Transverse colon (tissue), 4 donors: Measurements from ENCODE around the gene GLCE. TPM values are rescaled to one million over a fixed set of nuclear protein-coding genes. Genes with fewer than 3 reads are reported as not detected.

Experiments
- DNase-seq: peaks from one replicate; pipeline ENCODE4 v3.0.0-alpha.2; 2019
- H3K27ac ChIP-seq, 4 donors: fragments of 200-600 bp; sonication (generic); 2 replicates each; pipeline ENCODE4 v1.5.1; 2016 to 2018; ENCODE audit warnings: inconsistent platforms in 4 of 4
- H3K27me3 ChIP-seq: fragments of 200-600 bp; sonication (generic); 2 replicates; pipeline ENCODE4 v1.5.1; 2017; ENCODE audit warnings: inconsistent platforms
- H3K36me3 ChIP-seq, 4 donors: fragments of 200-600 bp; sonication (generic); 2 replicates each; pipeline ENCODE4 v1.5.1; 2017 to 2019; ENCODE audit warnings: inconsistent platforms in 4 of 4
- H3K4me1 ChIP-seq, 4 donors: fragments of 200-600 bp; sonication (generic); 2 replicates each; pipeline ENCODE4 v1.5.1; 2017 to 2020; ENCODE audit warnings: inconsistent platforms in 4 of 4
- H3K4me3 ChIP-seq, 4 donors: fragments of 200-600 bp; sonication (generic); 1 replicate in 1 of 4; 2 replicates in 3 of 4; pipeline versions ENCODE4 v1.5.1 to v1.6.1; 2017 to 2019; ENCODE audit warnings: inconsistent platforms in 4 of 4
- H3K9me3 ChIP-seq, 2 donors: fragments of 200-600 bp; sonication (generic); 2 replicates each; pipeline ENCODE4 v1.5.1; 2017 to 2019; ENCODE audit warnings: inconsistent platforms in 2 of 2
- EP300 ChIP-seq: sonication (generic); formaldehyde crosslinking; IDR thresholded peaks from one replicate; pipeline ENCODE4 v1.6.1; 2017; ENCODE audit warnings: antibody characterized with exemption, low read depth
- POLR2A ChIP-seq: fragments of 450-650 bp; IDR thresholded peaks from one replicate; pipeline ENCODE4 v1.6.1; 2016; ENCODE audit warnings: antibody characterized with exemption, mild to moderate bottlenecking, moderate library complexity
- POLR2AphosphoS5 ChIP-seq, 3 donors: sonication (generic); formaldehyde crosslinking; IDR thresholded peaks; one replicate each; pipeline ENCODE4 v1.6.1; 2016; ENCODE audit warnings: antibody characterized with exemption in 3 of 3
- WGBS, 2 donors: methylation state at CpG; one replicate each; pipeline ENCODE4 v1.1.5; 2018; ENCODE audit warnings: low coverage in 1 of 2; 5-methylcytosine and 5-hydroxymethylcytosine counted together
- in situ Hi-C, 4 donors: fragments of 200-750 bp; cut with MboI; loops; one replicate each; pipeline versions ENCODE4 v1.15.0 to v1.15.1; 2017; ENCODE audit warnings: low sequenced_read_pairs in 3 of 4, low pct_ligation_motif_present in 1 of 4, low pct_unique_long_range_greater_than_20kb in 1 of 4
- intact Hi-C: fragments of 100-400 bp; cut with DNase I; formaldehyde crosslinking; loops from one replicate; pipeline ENCODE4 v1.15.1; 2023; ENCODE audit warnings: low total_unique reads
- total RNA-seq, 4 donors: library from RNA; depleted of rRNA; stranded (reverse); fragments of >200 nt; gene quantifications; one replicate each; pipeline ENCODE4 v1.1.0, GENCODE V29; 2016
- TF ChIP-seq, protein P1 (sequence below), 5 experiments: fragments of 200-600 bp in 3 of 5; fragments of 450-650 bp in 2 of 5; sonication (generic) in 3 of 5; IDR thresholded peaks; 1 replicate in 2 of 5; 2 replicates in 3 of 5; pipeline ENCODE4 v1.5.1; 2016 to 2017; ENCODE audit warnings: antibody characterized with exemption in 5 of 5, inconsistent platforms in 3 of 5, mild to moderate bottlenecking in 2 of 5, moderate library complexity in 1 of 5

The GLCE gene
- total RNA-seq, 4 donors from 2014 or later: 7.9 to 38.1 (median 25.4) TPM

DNA sequence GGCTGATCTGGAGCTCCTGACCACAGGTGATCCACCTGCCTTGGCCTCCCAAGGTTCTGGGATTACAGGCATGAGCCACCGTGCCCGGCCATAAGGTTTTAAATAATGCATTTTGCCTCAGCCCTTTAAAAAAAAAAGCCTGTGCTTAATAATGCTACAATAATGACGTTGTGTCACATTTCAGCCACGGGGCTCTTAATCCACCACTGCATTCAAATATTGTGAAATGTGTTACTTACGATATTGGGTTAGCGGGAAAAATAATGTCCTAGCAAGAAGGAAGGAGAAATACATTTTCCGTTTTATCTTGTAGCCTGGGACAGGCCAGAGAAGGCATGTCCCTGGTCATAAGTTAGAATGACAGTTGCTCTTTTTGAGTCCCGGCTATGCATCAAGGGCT lies 155.9 kb downstream of the GLCE start:
- Histone ChIP-seq H3K27me3 (no peaks in the 10 kb centered on the region), H3K27ac (peak overlapping the region; percentile 88 to 92 (median 88)), H3K4me3 (peak overlapping the region in 1 of 4 donors; percentile 37), H3K4me1 (peaks cover 12 to 92% (median 56%) of the 10 kb centered on the region in 4 donors), H3K36me3 (no peaks in the 10 kb centered on the region), H3K9me3 (no peaks in the 10 kb centered on the region)
- 81 to 82% methylated on average over 2 to 8 of the region's 8 CpGs for WGBS, 2 donors
- no peak for TF ChIP-seq EP300
- TF ChIP-seq, protein P1, sequence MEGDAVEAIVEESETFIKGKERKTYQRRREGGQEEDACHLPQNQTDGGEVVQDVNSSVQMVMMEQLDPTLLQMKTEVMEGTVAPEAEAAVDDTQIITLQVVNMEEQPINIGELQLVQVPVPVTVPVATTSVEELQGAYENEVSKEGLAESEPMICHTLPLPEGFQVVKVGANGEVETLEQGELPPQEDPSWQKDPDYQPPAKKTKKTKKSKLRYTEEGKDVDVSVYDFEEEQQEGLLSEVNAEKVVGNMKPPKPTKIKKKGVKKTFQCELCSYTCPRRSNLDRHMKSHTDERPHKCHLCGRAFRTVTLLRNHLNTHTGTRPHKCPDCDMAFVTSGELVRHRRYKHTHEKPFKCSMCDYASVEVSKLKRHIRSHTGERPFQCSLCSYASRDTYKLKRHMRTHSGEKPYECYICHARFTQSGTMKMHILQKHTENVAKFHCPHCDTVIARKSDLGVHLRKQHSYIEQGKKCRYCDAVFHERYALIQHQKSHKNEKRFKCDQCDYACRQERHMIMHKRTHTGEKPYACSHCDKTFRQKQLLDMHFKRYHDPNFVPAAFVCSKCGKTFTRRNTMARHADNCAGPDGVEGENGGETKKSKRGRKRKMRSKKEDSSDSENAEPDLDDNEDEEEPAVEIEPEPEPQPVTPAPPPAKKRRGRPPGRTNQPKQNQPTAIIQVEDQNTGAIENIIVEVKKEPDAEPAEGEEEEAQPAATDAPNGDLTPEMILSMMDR (IDR thresholded peaks at IDR 0.05): no peak
- TF ChIP-seq POLR2A: no peak
- no peak for TF ChIP-seq POLR2AphosphoS5 (IDR thresholded peaks at IDR 0.05)
- DNase-seq: no peak
- in situ Hi-C loops (no loop called here), intact Hi-C loops (no loop called here)

DNA sequence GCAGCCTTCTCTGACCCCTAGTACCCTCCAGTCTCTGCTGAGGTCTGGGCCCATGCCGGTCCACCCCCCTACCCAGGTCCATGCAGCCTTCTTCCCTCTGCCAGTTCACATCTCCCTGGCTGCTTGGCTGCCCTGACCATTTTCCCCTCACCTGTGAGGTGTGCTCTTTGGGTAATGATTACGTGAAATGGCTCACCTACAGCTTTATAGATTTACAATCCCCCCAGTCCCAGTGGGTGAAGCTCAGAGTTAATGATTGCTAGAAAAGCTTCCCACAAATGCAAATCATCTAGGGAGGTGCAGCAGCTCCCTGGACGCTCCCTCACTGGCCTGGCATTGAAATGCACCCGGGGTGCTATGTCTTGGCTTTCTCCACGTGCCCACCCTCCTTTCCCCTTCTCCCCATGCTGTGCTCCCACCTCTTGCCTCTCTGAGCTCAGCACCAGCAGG lies 157.0 kb downstream of the GLCE start:
- in situ Hi-C loops: no loop called here

DNA sequence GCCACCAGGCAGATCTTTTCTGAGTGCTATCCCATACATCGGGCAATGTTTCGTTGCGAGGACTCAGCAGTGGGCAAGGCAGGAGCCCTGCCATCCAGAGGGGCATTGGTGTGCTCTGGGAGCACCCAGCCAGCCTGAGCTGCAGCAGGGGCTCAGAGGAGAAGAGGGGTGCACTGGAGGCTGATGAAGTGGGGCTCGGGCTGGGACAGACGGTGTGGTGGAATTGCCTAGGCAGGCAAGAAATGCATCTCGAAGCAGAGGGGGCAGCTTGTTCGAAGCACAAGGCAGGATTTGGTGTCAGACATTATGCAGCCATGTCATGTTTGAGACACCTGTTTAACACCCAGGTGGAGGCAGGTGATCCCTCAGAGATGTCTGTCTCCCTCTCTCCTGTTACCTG lies 157.6 kb downstream of the GLCE start:
- in situ Hi-C loops: no loop called here
- H3K9me3 ChIP-seq: no peaks in the 10 kb centered on the region
- H3K36me3 ChIP-seq: no peaks in the 10 kb centered on the region
- peak overlapping the region in 1 of 4 donors; percentile 8 for H3K4me3 ChIP-seq
- H3K27ac ChIP-seq: peak overlapping the region; percentile 88 to 92 (median 88)
- no peak for DNase-seq
- 78 to 86% methylated on average over 4 to 7 of the region's 7 CpGs for WGBS, 2 donors
- H3K27me3 ChIP-seq: no peaks in the 10 kb centered on the region
- intact Hi-C loops: no loop called here
- peaks cover 12 to 88% (median 57%) of the 10 kb centered on the region in 4 donors for H3K4me1 ChIP-seq
- TF ChIP-seq EP300: no peak
- TF ChIP-seq, protein P1 (IDR thresholded peaks at IDR 0.05): no peak
- no peak for TF ChIP-seq POLR2AphosphoS5 (IDR thresholded peaks at IDR 0.05)
- TF ChIP-seq POLR2A: no peak

More for the DNA sequence above, 157.0 kb downstream of the GLCE start:
- Histone ChIP-seq H3K4me1 (peaks cover 12 to 94% (median 59%) of the 10 kb centered on the region in 4 donors), H3K27ac (peak overlapping the region; percentile 88 to 92 (median 88)), H3K4me3 (peak overlapping the region in 2 of 4 donors; percentile 7 to 32), H3K36me3 (no peaks in the 10 kb centered on the region), H3K27me3 (no peaks in the 10 kb centered on the region), H3K9me3 (no peaks in the 10 kb centered on the region)
- DNase-seq: peak; percentile 68
- intact Hi-C loops: no loop called here
- TF ChIP-seq EP300: no peak
- TF ChIP-seq POLR2AphosphoS5 (IDR thresholded peaks at IDR 0.05): peak; percentile 84 to 93 (median 89)
- TF ChIP-seq, protein P1 (IDR thresholded peaks at IDR 0.05): no peak
- TF ChIP-seq POLR2A: peak; percentile 77
- WGBS, 2 donors: 35 to 38% methylated on average over 2 to 5 of the region's 5 CpGs

DNA sequence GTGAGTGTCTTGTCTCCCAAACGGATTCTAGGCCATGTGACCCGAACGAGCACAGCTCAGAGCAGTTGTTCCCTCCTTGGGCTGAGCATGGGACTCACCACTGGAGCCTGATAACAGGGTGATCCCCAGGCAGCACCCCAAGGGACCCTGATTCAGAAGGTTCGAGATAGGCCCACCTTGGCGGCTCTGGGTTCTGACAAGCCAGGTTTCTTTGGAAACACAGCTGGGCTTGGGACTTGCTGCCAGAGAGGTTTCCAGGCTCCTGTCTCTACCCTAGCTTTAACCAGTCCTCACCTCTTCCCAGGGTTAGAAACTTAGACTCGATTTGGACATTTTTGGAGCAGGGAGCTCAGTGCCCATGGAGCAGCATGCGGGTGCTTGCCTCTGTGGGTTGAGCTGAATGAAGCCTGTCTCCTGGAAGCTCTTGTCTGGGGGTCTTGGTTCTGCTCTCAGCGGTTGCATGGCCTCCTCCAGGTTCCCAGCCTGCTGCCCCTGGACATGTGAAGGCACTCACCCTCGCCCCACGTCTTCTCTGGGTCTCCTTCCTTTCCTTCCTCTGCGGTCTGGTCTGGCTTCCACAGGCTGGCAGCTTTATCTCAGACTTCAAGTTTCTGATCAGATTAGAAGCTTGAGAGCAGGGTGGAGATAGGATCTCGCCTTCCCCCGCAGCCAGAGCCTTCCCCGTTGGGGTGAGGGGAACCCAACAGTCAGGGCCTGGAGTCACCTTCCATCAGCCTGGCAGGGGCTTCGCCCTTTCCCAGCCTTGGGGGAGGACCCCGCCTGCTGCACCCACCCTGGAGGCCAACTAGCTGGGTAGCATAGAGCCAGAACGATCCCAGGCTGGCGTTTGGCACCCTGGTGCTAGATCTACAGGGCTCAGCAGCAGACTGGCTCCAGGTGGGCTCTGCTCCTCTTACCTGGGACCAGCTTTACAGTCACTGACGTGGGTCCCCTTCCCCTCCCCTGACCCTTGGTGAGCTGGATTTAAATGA lies 159.2 kb downstream of the GLCE start:
- TF ChIP-seq, protein P1 (IDR thresholded peaks at IDR 0.05): no peak
- TF ChIP-seq EP300 (no peak), POLR2AphosphoS5 (IDR thresholded peaks at IDR 0.05) (no peak), POLR2A (no peak)
- Histone ChIP-seq H3K27me3 (no peaks in the 10 kb centered on the region), H3K27ac (peak overlapping the region in 3 of 4 donors; percentile 4 to 92 (median 19)), H3K4me3 (no peak overlapping the region), H3K36me3 (no peaks in the 10 kb centered on the region), H3K4me1 (peaks cover 6 to 84% (median 49%) of the 10 kb centered on the region in 4 donors), H3K9me3 (no peaks in the 10 kb centered on the region)
- WGBS, 2 donors: 74 to 80% methylated on average over 1 to 19 of the region's 19 CpGs
- intact Hi-C loops: no loop called here
- no peak for DNase-seq
- in situ Hi-C loops: no loop called here
